ENCODE measurements around the gene BDKRB2. TPM values are rescaled to one million over a fixed set of nuclear protein-coding genes. Genes with fewer than 3 reads are reported as not detected.

The BDKRB2 gene
- total and polyA plus RNA-seq, 4 experiments from 2014 or later, result not detected

DNA sequence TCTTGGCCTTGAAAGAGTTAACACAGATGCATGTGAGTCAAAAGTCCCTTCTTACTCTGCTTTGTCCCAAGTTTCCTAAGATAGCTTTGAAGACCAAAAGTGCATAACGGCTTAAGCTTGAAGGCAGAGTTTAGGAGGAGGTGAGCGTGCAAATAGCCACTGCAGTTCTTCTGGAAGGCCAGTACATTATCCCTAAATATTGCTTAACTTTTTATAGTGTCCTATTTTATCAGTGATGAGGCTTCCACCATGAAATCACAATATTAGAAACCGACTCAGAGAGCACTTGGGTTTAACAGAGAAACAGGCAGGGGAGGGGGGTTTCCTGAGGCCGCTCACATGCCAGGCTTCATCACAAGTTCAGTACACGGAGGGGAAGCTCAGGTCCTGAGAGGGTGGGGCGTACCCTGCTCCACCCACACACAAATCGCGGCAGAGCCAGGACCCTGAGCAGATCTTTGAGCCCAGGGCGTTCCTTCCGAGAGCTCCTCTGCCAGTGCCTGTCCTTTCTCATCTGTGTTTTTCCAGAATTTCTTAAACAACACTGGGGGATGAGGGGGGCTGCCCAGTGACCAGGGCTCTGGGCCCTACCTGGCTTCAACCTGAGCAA lies 26.8 kb upstream of the BDKRB2 start:
- Mint-ChIP-seq H3K27ac (no peak overlapping the region), H3K4me3 (no peak overlapping the region), H3K36me3 (no peaks in the 10 kb centered on the region), H3K4me1 (peaks cover 0 to 6% (median 3%) of the 10 kb centered on the region in 4 donors), H3K9me3 (no peaks in the 10 kb centered on the region), H3K27me3 (peaks cover 9 to 11% of the 10 kb centered on the region in 2 donors)
- no peaks in the 10 kb centered on the region for H3K27me3 ChIP-seq (ENCODE audit: insufficient read depth, low read length)
- intact Hi-C loops (cut with micrococcal nuclease), result no loop called here
- no peak for DNase-seq
- H3K9me3 ChIP-seq (ENCODE audit: control insufficient read depth in 1 of 2, low read length in 2 of 2), result no peaks in the 10 kb centered on the region
- no peak overlapping the region for H3K4me3 ChIP-seq (ENCODE audit: low read length in 2 of 2)
- ChIA-PET POLR2A (ENCODE audit: partially characterized antibody) (interaction anchor here (0.9 kb wide), 1 partner anchor 9 kb away, joined by 3 read pairs; no protein-coding TSS in a partner anchor), CTCF (ENCODE audit: partially characterized antibody) (no interaction called here)
- H3K4me1 ChIP-seq (ENCODE audit: insufficient read depth, low read length), result no peaks in the 10 kb centered on the region
- H3K36me3 ChIP-seq (ENCODE audit: insufficient read depth, low read length), result no peaks in the 10 kb centered on the region
- H3K27ac ChIP-seq (ENCODE audit: low read depth, low read length), result no peak overlapping the region

DNA sequence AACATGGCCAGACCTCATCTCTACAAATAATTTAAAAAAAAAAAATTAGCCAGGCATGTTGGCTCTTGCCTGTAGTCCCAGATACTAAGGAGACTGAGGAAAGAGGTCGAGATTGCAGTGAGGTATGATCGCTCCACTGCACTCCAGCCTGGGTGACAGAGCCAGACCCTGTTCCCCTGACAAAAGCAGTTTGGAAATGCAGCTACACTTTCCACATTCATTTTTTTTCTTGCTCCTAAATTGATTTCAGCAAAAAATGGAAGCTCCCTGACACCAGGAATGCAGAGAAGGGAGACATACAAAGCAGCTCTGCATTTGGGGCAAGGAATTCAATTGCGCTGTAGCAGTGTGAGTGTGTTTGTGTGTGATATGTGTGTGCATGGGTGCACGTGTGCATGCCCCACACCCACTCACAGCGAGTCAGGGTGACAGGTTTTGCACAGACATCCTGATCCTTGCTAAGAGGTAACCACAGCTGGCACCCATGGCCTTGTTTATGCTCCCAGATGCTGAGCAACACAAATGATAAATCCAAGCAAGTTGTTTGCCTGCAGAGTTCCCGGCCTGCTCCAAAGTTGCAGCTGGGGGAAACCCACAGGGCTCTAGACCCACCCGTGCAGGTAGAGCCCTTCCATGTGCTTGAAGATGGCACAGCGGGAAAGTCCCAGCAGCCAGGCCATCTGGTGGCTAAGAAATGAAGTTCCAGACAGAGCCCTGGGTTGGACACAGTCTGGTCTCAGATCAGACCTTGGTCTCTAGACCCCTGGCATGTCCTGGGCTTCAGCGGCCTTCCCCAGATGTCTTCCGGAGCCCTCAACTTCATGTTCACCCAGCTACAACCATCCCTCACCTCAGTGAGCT lies 25.9 kb upstream of the BDKRB2 start:
- Histone ChIP-seq H3K27ac (ENCODE audit: low read depth, low read length) (no peak overlapping the region), H3K9me3 (ENCODE audit: control insufficient read depth in 1 of 2, low read length in 2 of 2) (no peaks in the 10 kb centered on the region), H3K27me3 (ENCODE audit: insufficient read depth, low read length) (no peaks in the 10 kb centered on the region), H3K36me3 (ENCODE audit: insufficient read depth, low read length) (no peaks in the 10 kb centered on the region), H3K4me3 (ENCODE audit: low read length in 2 of 2) (no peak overlapping the region), H3K4me1 (ENCODE audit: insufficient read depth, low read length) (no peaks in the 10 kb centered on the region)
- Mint-ChIP-seq H3K9me3 (no peaks in the 10 kb centered on the region), H3K27ac (no peak overlapping the region), H3K4me1 (peaks cover 0 to 6% (median 3%) of the 10 kb centered on the region in 4 donors), H3K36me3 (no peaks in the 10 kb centered on the region), H3K27me3 (peaks cover 6 to 12% of the 10 kb centered on the region in 2 donors), H3K4me3 (no peak overlapping the region)
- ChIA-PET CTCF (ENCODE audit: partially characterized antibody) (interaction anchor here (1.2 kb wide), 1 partner anchor 19 kb away, joined by 3 read pairs; no protein-coding TSS in a partner anchor), POLR2A (ENCODE audit: partially characterized antibody) (no interaction called here)
- DNase-seq, result no peak
- intact Hi-C loops (cut with micrococcal nuclease), result no loop called here

DNA sequence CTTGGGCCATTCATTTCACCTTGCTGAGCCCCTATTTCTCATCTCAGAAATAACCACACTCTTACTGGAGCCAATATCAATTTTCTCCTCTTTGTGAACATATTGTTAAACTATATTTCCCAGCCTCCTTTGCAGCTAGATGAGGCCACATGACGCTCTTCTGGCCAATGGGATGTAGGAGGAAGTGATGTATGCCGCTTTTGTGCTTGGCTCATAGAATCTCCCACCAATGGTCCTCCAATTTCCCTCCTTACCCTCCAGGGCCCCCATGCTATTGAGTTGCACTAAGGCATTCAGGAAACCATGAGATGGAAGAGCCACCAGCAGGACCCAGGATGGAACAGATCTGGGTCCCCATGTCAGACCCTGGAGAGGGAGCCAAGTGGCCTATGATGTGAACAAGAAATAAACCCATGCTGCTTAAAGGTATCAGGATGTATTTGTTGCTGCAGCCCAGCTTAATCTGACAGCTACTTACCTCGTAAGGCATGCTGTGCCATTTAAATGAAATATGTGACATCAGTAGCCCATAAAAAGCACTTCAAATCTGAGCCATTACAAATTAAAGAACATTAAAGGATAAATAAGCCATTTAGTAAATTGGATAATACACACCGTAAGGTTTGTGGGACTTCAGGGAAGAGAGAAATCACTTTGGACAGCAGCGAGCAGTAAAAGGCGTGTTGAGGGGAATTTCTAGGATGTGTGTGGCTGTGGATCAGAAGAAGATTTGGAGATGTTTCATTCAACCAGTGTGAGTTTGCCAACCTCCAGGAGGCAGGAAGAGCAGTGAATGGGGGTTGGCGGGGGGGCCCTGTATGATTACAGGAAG lies 24.4 kb upstream of the BDKRB2 start:
- H3K9me3 Mint-ChIP-seq, result no peaks in the 10 kb centered on the region
- H3K36me3 Mint-ChIP-seq, result no peaks in the 10 kb centered on the region
- Histone ChIP-seq H3K4me1 (ENCODE audit: insufficient read depth, low read length) (no peaks in the 10 kb centered on the region), H3K4me3 (ENCODE audit: low read length in 2 of 2) (no peak overlapping the region), H3K36me3 (ENCODE audit: insufficient read depth, low read length) (no peaks in the 10 kb centered on the region), H3K27me3 (ENCODE audit: insufficient read depth, low read length) (no peaks in the 10 kb centered on the region), H3K9me3 (ENCODE audit: control insufficient read depth in 1 of 2, low read length in 2 of 2) (no peaks in the 10 kb centered on the region), H3K27ac (ENCODE audit: low read depth, low read length) (no peak overlapping the region)
- DNase-seq, result no peak
- peaks cover 2 to 7% of the 10 kb centered on the region in 2 donors for H3K27me3 Mint-ChIP-seq
- ChIA-PET POLR2A (ENCODE audit: partially characterized antibody) (no interaction called here), CTCF (ENCODE audit: partially characterized antibody) (interaction anchor here (1.2 kb wide), 1 partner anchor 21 kb away, joined by 3 read pairs; no protein-coding TSS in a partner anchor)
- peaks cover 0 to 6% (median 3%) of the 10 kb centered on the region in 4 donors for H3K4me1 Mint-ChIP-seq
- H3K27ac Mint-ChIP-seq, result no peak overlapping the region
- intact Hi-C loops (cut with micrococcal nuclease), result no loop called here
- no peak overlapping the region for H3K4me3 Mint-ChIP-seq

DNA sequence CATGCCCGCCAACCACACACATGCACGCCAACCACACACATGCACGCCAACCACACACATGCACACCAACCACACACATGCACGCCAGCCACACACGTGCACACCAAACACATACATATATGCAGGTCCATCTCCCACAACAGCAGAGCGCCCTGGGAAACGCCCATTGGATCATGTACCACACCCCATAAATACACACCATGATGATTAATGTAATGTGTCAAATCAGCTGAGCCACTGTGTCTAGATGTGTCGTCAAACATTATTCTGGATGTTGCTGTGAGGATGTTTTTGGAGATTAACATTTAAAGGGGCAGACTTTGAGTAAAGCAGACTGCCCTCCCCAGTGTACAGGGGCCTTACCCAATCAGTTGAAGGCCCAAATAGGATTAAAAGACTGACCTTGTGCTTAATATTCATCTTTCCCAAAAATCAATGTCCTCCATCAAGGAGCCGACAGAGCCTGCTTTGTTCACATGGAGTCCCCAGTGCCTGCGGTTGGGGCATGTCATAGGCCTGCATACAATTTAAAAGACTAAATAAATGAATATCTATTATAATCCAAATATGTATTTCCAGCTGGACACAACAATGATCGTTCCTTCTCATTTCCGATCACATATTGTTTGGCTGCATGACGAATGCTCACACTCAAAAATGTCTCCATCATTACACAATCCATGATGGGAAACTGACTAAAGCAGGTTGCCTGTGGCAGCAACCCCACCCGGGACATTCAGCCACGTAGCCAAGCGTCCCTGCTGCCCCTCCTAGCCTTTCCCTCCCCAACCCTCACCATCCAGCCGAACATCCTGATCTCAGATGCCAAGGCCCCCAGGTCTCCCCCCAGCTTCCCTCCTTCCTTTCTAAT lies 23.2 kb upstream of the BDKRB2 start:
- H3K36me3 ChIP-seq (ENCODE audit: insufficient read depth, low read length), result no peaks in the 10 kb centered on the region
- intact Hi-C loops (cut with micrococcal nuclease), result no loop called here
- Mint-ChIP-seq H3K4me3 (no peak overlapping the region), H3K36me3 (no peaks in the 10 kb centered on the region), H3K27me3 (peaks cover 2 to 7% of the 10 kb centered on the region in 2 donors), H3K27ac (no peak overlapping the region), H3K4me1 (peaks cover 0 to 6% (median 3%) of the 10 kb centered on the region in 4 donors), H3K9me3 (no peaks in the 10 kb centered on the region)
- H3K9me3 ChIP-seq (ENCODE audit: control insufficient read depth in 1 of 2, low read length in 2 of 2), result no peaks in the 10 kb centered on the region
- CTCF ChIA-PET (ENCODE audit: partially characterized antibody), result no interaction called here
- DNase-seq, result no peak
- H3K4me1 ChIP-seq (ENCODE audit: insufficient read depth, low read length), result no peaks in the 10 kb centered on the region
- H3K27ac ChIP-seq (ENCODE audit: low read depth, low read length), result no peak overlapping the region
- no peaks in the 10 kb centered on the region for H3K27me3 ChIP-seq (ENCODE audit: insufficient read depth, low read length)
- POLR2A ChIA-PET (ENCODE audit: partially characterized antibody), result no interaction called here
- no peak overlapping the region for H3K4me3 ChIP-seq (ENCODE audit: low read length in 2 of 2)

DNA sequence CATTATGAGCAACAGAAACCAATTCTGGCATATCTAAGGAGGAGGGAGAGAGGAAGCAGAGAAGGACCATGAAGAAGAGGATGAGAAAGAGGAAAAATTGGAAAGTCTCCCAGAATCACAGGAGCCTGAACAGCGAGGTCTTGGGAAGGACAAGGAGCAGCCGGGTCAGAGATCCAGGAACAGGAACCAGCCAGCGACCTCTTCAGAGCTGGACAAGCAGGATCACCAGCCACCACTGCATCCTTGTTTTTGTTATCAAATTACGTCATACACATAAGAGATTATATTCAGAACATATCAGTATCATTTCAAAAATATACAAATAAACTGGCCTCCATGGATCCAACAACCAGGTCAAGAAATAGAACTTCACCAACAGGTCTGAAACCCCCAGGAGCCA lies 22.1 kb upstream of the BDKRB2 start:
- no peak for DNase-seq
- peaks cover 0 to 5% (median 2%) of the 10 kb centered on the region in 4 donors for H3K4me1 Mint-ChIP-seq

DNA sequence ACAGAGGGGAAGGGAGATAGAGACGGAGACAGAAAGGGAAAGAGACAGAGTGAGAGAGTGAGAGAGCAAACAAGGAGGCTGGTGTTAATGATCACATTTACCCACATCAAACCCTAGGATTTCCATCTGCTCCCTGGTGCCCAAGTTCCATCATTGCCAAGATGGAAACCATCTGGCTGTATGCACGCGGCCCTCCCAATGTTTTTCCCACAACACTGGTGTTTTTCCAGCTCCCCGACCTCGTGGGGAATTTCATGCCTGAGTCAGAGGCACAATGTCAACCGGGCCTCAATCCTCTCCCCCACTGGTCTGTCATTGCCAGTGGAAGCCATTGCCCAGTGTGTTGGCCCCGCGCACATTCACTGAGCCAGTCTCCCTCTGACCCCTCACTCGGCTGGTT lies 19.9 kb upstream of the BDKRB2 start:
- no peak for DNase-seq
- POLR2A ChIA-PET (ENCODE audit: partially characterized antibody), result no interaction called here
- H3K36me3 ChIP-seq (ENCODE audit: insufficient read depth, low read length), result no peaks in the 10 kb centered on the region
- peaks cover 7 to 14% of the 10 kb centered on the region in 2 donors for H3K27me3 Mint-ChIP-seq
- intact Hi-C loops (cut with micrococcal nuclease), result no loop called here
- CTCF ChIA-PET (ENCODE audit: partially characterized antibody), result no interaction called here
- H3K4me1 Mint-ChIP-seq, result peaks cover 0 to 6% (median 0%) of the 10 kb centered on the region in 4 donors
- H3K9me3 ChIP-seq (ENCODE audit: control insufficient read depth in 1 of 2, low read length in 2 of 2), result no peaks in the 10 kb centered on the region
- no peaks in the 10 kb centered on the region for H3K4me1 ChIP-seq (ENCODE audit: insufficient read depth, low read length)
- H3K4me3 Mint-ChIP-seq, result no peak overlapping the region
- no peak overlapping the region for H3K27ac Mint-ChIP-seq
- H3K27me3 ChIP-seq (ENCODE audit: insufficient read depth, low read length), result no peaks in the 10 kb centered on the region
- peaks cover 0 to 5% (median 0%) of the 10 kb centered on the region in 8 donors for H3K9me3 Mint-ChIP-seq
- H3K27ac ChIP-seq (ENCODE audit: low read depth, low read length), result no peak overlapping the region
- no peaks in the 10 kb centered on the region for H3K36me3 Mint-ChIP-seq
- no peak overlapping the region for H3K4me3 ChIP-seq (ENCODE audit: low read length in 2 of 2)

More for the DNA sequence above, 22.1 kb upstream of the BDKRB2 start:
- H3K36me3 ChIP-seq (ENCODE audit: insufficient read depth, low read length), result no peaks in the 10 kb centered on the region
- no peak overlapping the region for H3K27ac ChIP-seq (ENCODE audit: low read depth, low read length)
- H3K4me1 ChIP-seq (ENCODE audit: insufficient read depth, low read length), result no peaks in the 10 kb centered on the region
- no peaks in the 10 kb centered on the region for H3K9me3 ChIP-seq (ENCODE audit: control insufficient read depth in 1 of 2, low read length in 2 of 2)
- H3K9me3 Mint-ChIP-seq, result no peaks in the 10 kb centered on the region
- CTCF ChIA-PET (ENCODE audit: partially characterized antibody), result no interaction called here
- no peaks in the 10 kb centered on the region for H3K36me3 Mint-ChIP-seq
- H3K27ac Mint-ChIP-seq, result no peak overlapping the region
- intact Hi-C loops (cut with micrococcal nuclease), result no loop called here
- no peak overlapping the region for H3K4me3 Mint-ChIP-seq
- no peak overlapping the region for H3K4me3 ChIP-seq (ENCODE audit: low read length in 2 of 2)
- POLR2A ChIA-PET (ENCODE audit: partially characterized antibody), result no interaction called here
- no peaks in the 10 kb centered on the region for H3K27me3 ChIP-seq (ENCODE audit: insufficient read depth, low read length)
- peaks cover 2 to 7% of the 10 kb centered on the region in 2 donors for H3K27me3 Mint-ChIP-seq

Measured in CD4-positive, alpha-beta memory T cell (primary cell).